Endothelial cell of umbilical vein (primary cell): ENCODE data around the gene PTPRD. TPM values are rescaled to one million over a fixed set of nuclear protein-coding genes. Genes with fewer than 3 reads are reported as not detected.

Experiments used
- BruUV-seq: library from RNA; stranded (reverse); fragments of 400-500 nt; replicated peaks from 2 replicates; lab custom pipeline; 2021; lab: Mats Ljungman, UMichigan
- CTCF ChIA-PET: fragments of 300-600, 350-600 bp; sonication (Branson Sonifier 250); formaldehyde crosslinking; loops from one replicate; lab custom pipeline; 2021; ENCODE audit warnings: antibody characterized with exemption, inconsistent platforms; lab: Charles Lee
- POLR2A ChIA-PET: fragments of 300-600, 350-600 bp; sonication (Branson Sonifier 250); formaldehyde crosslinking; loops from one replicate; lab custom pipeline; 2021; ENCODE audit warnings: antibody characterized with exemption, inconsistent platforms; lab: Charles Lee
- DNase-seq: peaks from one replicate; pipeline ENCODE4 v3.0.0-alpha.2; 2011; ENCODE audit warnings: low read depth, low spot score
- FAIRE-seq: peaks from 2 replicates; lab custom pipeline; 2011; peaks lifted over from hg19 to GRCh38; lab: Jason Lieb, UNC
- H2AFZ ChIP-seq: 2 replicates; pipeline ENCODE4 v1.6.0; 2012; ENCODE audit warnings: low read depth, low read length, control low read depth, inconsistent platforms
- H3K27ac ChIP-seq: 2 replicates; pipeline ENCODE4 v1.5.1; 2011; ENCODE audit warnings: low read depth, mild to moderate bottlenecking, control low read depth, low read length, moderate library complexity; ENCODE audit not compliant: insufficient read depth
- H3K27me3 ChIP-seq, 2 experiments: 2 replicates each; pipeline versions ENCODE4 v1.6.0 to v1.6.1; 2011; ENCODE audit warnings: low read length in 2 of 2, mixed read lengths in 1 of 2; ENCODE audit not compliant: control insufficient read depth in 2 of 2, insufficient read depth in 2 of 2
- H3K36me3 ChIP-seq, 2 experiments: 2 replicates in 1 of 2; 3 replicates in 1 of 2; pipeline ENCODE4 v1.5.1; 2011; ENCODE audit warnings: low read length in 2 of 2, mild to moderate bottlenecking in 1 of 2, moderate library complexity in 1 of 2; ENCODE audit not compliant: control insufficient read depth in 2 of 2, insufficient read depth in 2 of 2; ENCODE audit errors: extremely low read depth in 1 of 2
- H3K4me1 ChIP-seq: 3 replicates; pipeline ENCODE4 v1.5.1; 2011; ENCODE audit warnings: mild to moderate bottlenecking, low read length; ENCODE audit not compliant: control insufficient read depth, insufficient read depth; ENCODE audit errors: extremely low read depth
- H3K4me2 ChIP-seq: 2 replicates; pipeline ENCODE4 v1.6.1; 2011; ENCODE audit warnings: low read length, control low read depth, mixed read lengths; ENCODE audit not compliant: insufficient read depth
- H3K4me3 ChIP-seq, 3 experiments: fragments of 200-600 bp in 1 of 3; sonication (generic), shearing (Covaris generic) in 1 of 3; replicated peaks in 1 of 3; 2 replicates each; pipeline ENCODE4 v1.5.1; 2011 to 2016; ENCODE audit warnings: control low read depth in 3 of 3, low read length in 3 of 3, mild to moderate bottlenecking in 2 of 3, inconsistent platforms in 1 of 3, low read depth in 1 of 3, moderate library complexity in 1 of 3; ENCODE audit not compliant: insufficient read depth in 1 of 3
- H3K79me2 ChIP-seq: 2 replicates; pipeline ENCODE4 v1.6.0; 2012; ENCODE audit warnings: low read length, inconsistent platforms; ENCODE audit not compliant: control insufficient read depth, insufficient read depth
- H3K9ac ChIP-seq: replicated peaks from 2 replicates; pipeline ENCODE3; 2011; ENCODE audit warnings: low read length, control low read depth; ENCODE audit not compliant: insufficient read depth; ENCODE audit errors: extremely low read depth
- H3K9me1 ChIP-seq: replicated peaks from 3 replicates; pipeline ENCODE4 v1.6.0; 2011; ENCODE audit warnings: mild to moderate bottlenecking, low read length; ENCODE audit not compliant: control insufficient read depth, insufficient read depth; ENCODE audit errors: extremely low read depth
- H3K9me3 ChIP-seq: replicated peaks from 2 replicates; pipeline ENCODE4 v1.5.1; 2012; ENCODE audit warnings: low read length, inconsistent platforms; ENCODE audit not compliant: control insufficient read depth, insufficient read depth
- H4K20me1 ChIP-seq: replicated peaks from 2 replicates; pipeline ENCODE3; 2011; ENCODE audit warnings: mild to moderate bottlenecking, low read length; ENCODE audit not compliant: control insufficient read depth, insufficient read depth; ENCODE audit errors: extremely low read depth
- FOS ChIP-seq: IDR thresholded peaks from 2 replicates; pipeline ENCODE4 v1.6.1; 2011; ENCODE audit warnings: mild to moderate bottlenecking, low read length, moderate library complexity, borderline replicate concordance; ENCODE audit not compliant: insufficient read depth
- JUN ChIP-seq: IDR thresholded peaks from 2 replicates; pipeline ENCODE4 v1.6.1; 2011; ENCODE audit warnings: borderline replicate concordance, low read depth; ENCODE audit not compliant: insufficient read length, insufficient read depth
- MYC ChIP-seq: IDR thresholded peaks from one replicate; pipeline ENCODE4 v1.6.1; 2011; ENCODE audit warnings: mild to moderate bottlenecking, low read depth, low read length
- POLR2AphosphoS5 ChIP-seq: IDR thresholded peaks from 2 replicates; pipeline ENCODE4 v1.6.1; 2012; ENCODE audit warnings: low read depth, mild to moderate bottlenecking, control low read depth, low read length, moderate library complexity; ENCODE audit not compliant: insufficient read depth
- dilution Hi-C: fragments of 300-500 bp; cut with MboI; formaldehyde crosslinking; loops from one replicate; pipeline ENCODE4 v1.15.0; 2019; ENCODE audit warnings: low sequenced_read_pairs; ENCODE audit not compliant: extremely low pct_ligation_motif_present
- intact Hi-C: fragments of 100-400 bp; cut with micrococcal nuclease; formaldehyde crosslinking; loops from one replicate; pipeline ENCODE4 v1.10.0; 2022
- polyA plus RNA-seq, 4 experiments: library from polyadenylated mRNA; depleted of rRNA in 3 of 4; stranded (reverse) in 3 of 4; unstranded in 1 of 4; fragments of >200 nt; gene quantifications; 2 replicates each; pipeline versions ENCODE4 v1.2.1 to v1.2.3, GENCODE V29; 2011 to 2012; ENCODE audit warnings: missing spikeins in 1 of 4
- total RNA-seq: library from RNA; stranded (reverse); gene quantifications from 2 replicates; pipeline ENCODE4 v1.2.3, GENCODE V29; 2021
- TF ChIP-seq, protein P1 (sequence below): IDR thresholded peaks from 2 replicates; pipeline ENCODE4 v1.6.1; 2011; ENCODE audit not compliant: insufficient read depth, insufficient read length
- TF ChIP-seq, protein P2 (sequence below), 2 donors: IDR thresholded peaks; 1 replicate in 1 of 2; 2 replicates in 1 of 2; pipeline ENCODE4 v1.5.1; 2011; ENCODE audit warnings: low read length in 2 of 2, mild to moderate bottlenecking in 2 of 2, moderate library complexity in 2 of 2, control low read depth in 1 of 2, inconsistent platforms in 1 of 2, low read depth in 1 of 2; ENCODE audit not compliant: insufficient read depth in 1 of 2; ENCODE audit errors: extremely low read depth in 1 of 2

The PTPRD gene
- total and polyA plus RNA-seq, 2 donors (not counting 3 experiments of a cell fraction or from before 2014, with no cell fraction given) = 5.5 to 5.7 TPM

DNA sequence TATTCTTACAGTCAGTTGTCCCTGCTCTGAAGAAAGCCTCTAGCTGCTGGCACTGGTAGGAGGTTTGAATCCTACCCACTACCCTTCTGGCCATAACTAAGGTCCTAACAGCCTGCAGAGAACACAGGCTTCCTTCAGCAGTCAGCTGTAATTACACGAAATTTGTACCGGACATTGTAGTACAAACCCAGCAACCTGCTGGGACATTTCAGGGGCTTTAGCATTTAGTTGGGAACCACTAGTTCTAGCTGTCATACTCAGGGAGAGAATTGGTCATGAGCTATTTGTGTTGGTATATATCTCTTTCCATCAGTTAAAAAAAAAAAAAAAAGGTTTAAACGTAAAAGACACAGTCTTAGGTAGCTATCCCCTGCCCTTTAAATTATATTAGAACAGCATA is 1743.0 kb downstream of the PTPRD start:
- FAIRE-seq = no peak
- BruUV-seq = no TSS peak
- Histone ChIP-seq H3K4me3 (no peak overlapping the region), H2AFZ (no peak overlapping the region), H3K9me1 (no peaks in the 10 kb centered on the region), H3K9me3 (no peaks in the 10 kb centered on the region), H3K27me3 (peaks cover 0 to 8% of the 10 kb centered on the region in 2 experiments), H4K20me1 (no peaks in the 10 kb centered on the region), H3K4me2 (no peak overlapping the region), H3K36me3 (no peaks in the 10 kb centered on the region), H3K79me2 (no peaks in the 10 kb centered on the region), H3K4me1 (no peaks in the 10 kb centered on the region), H3K9ac (no peak overlapping the region), H3K27ac (no peak overlapping the region)
- TF ChIP-seq, protein P1, sequence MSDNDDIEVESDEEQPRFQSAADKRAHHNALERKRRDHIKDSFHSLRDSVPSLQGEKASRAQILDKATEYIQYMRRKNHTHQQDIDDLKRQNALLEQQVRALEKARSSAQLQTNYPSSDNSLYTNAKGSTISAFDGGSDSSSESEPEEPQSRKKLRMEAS = no peak
- no peak for TF ChIP-seq POLR2AphosphoS5
- TF ChIP-seq FOS = no peak
- no peak for TF ChIP-seq MYC
- no peak for TF ChIP-seq JUN
- TF ChIP-seq, protein P2, sequence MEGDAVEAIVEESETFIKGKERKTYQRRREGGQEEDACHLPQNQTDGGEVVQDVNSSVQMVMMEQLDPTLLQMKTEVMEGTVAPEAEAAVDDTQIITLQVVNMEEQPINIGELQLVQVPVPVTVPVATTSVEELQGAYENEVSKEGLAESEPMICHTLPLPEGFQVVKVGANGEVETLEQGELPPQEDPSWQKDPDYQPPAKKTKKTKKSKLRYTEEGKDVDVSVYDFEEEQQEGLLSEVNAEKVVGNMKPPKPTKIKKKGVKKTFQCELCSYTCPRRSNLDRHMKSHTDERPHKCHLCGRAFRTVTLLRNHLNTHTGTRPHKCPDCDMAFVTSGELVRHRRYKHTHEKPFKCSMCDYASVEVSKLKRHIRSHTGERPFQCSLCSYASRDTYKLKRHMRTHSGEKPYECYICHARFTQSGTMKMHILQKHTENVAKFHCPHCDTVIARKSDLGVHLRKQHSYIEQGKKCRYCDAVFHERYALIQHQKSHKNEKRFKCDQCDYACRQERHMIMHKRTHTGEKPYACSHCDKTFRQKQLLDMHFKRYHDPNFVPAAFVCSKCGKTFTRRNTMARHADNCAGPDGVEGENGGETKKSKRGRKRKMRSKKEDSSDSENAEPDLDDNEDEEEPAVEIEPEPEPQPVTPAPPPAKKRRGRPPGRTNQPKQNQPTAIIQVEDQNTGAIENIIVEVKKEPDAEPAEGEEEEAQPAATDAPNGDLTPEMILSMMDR (IDR thresholded peaks at IDR 0.05; ENCODE audit: extremely low read depth in 1 of 2, insufficient read depth in 1 of 2, low read depth in 1 of 2, low read length in 2 of 2) = no peak
- dilution Hi-C loops (no loop called here), intact Hi-C loops (no loop called here)
- DNase-seq = no peak
- CTCF ChIA-PET = interaction anchor here (0.7 to 1.2 kb wide), 2 partner anchors 13 to 26 kb away, joined by 3 to 4 read pairs; no protein-coding TSS in a partner anchor
- POLR2A ChIA-PET = no interaction called here
